ENCODE results near the gene PREB. TPM values are rescaled to one million over a fixed set of nuclear protein-coding genes. Genes with fewer than 3 reads are reported as not detected.

Gene PREB
- total and polyA plus RNA-seq, 2 of the 13 experiments (the other 11 are each of a cell fraction or from before 2014, with no cell fraction given) = 112 to 192 TPM

DNA sequence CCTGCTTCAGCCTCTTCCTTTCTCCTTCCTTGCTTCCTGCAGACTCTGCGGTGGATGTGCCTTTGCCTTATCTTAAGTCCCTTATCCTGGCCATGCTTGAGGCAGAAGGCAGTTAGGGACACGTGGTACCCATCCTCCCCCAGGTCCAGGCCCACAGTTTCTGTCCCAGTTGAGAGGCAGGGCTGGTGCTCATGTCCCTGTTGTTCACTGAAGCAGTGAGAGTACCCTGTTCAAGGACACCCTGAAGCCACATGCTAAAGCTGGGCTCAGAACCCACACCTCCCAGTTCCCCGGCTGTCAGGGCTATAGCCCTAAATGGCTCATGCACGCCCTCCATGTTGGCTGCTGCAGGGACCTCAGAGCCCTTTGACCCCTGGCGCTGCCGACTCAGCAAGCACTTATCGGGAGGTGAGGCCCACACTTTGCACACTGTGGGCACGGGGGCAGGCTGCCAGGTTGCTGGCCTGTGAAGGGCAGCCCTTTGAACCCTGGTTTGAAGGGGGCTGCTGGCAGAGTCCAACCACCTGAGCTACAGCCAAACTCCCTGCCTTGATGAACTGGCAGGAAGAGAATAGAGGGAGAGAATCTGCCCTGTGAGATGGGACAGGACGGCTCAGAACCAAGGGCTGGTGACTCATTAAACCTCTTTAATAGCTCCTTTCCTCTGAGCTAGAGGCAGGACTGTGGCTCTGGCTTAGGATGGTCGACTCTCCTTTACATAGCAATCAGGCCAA lies 41.6 kb downstream of the PREB start (continued):
- TF ChIP-seq ZKSCAN8 (CRISPR knock-in tag; IDR thresholded peaks at IDR 0.05; ENCODE audit: borderline replicate concordance) = peak; percentile 66; the same call in 1 of the 2 replicates
- TF ChIP-seq NFKB2 (CRISPR knock-in tag; IDR thresholded peaks at IDR 0.05; ENCODE audit: borderline replicate concordance) = peak; percentile 72; the same call in 1 of the 2 replicates
- TF ChIP-seq ADNP (CRISPR knock-in tag; IDR thresholded peaks at IDR 0.05) = peak; percentile 62; the same call in 1 of the 2 replicates
- TF ChIP-seq ZNF124 (CRISPR knock-in tag; IDR thresholded peaks at IDR 0.05) = no peak; the same call in 1 of the 2 replicates
- TF ChIP-seq RCOR2 (CRISPR knock-in tag; IDR thresholded peaks at IDR 0.05) = peak; percentile 58; the same call in 1 of the 2 replicates
- peak; percentile 89; the same call in 1 of the 2 replicates for TF ChIP-seq ZNF292 (CRISPR knock-in tag; IDR thresholded peaks at IDR 0.05; ENCODE audit: borderline replicate concordance, low read depth)
- TF ChIP-seq, protein P1, sequence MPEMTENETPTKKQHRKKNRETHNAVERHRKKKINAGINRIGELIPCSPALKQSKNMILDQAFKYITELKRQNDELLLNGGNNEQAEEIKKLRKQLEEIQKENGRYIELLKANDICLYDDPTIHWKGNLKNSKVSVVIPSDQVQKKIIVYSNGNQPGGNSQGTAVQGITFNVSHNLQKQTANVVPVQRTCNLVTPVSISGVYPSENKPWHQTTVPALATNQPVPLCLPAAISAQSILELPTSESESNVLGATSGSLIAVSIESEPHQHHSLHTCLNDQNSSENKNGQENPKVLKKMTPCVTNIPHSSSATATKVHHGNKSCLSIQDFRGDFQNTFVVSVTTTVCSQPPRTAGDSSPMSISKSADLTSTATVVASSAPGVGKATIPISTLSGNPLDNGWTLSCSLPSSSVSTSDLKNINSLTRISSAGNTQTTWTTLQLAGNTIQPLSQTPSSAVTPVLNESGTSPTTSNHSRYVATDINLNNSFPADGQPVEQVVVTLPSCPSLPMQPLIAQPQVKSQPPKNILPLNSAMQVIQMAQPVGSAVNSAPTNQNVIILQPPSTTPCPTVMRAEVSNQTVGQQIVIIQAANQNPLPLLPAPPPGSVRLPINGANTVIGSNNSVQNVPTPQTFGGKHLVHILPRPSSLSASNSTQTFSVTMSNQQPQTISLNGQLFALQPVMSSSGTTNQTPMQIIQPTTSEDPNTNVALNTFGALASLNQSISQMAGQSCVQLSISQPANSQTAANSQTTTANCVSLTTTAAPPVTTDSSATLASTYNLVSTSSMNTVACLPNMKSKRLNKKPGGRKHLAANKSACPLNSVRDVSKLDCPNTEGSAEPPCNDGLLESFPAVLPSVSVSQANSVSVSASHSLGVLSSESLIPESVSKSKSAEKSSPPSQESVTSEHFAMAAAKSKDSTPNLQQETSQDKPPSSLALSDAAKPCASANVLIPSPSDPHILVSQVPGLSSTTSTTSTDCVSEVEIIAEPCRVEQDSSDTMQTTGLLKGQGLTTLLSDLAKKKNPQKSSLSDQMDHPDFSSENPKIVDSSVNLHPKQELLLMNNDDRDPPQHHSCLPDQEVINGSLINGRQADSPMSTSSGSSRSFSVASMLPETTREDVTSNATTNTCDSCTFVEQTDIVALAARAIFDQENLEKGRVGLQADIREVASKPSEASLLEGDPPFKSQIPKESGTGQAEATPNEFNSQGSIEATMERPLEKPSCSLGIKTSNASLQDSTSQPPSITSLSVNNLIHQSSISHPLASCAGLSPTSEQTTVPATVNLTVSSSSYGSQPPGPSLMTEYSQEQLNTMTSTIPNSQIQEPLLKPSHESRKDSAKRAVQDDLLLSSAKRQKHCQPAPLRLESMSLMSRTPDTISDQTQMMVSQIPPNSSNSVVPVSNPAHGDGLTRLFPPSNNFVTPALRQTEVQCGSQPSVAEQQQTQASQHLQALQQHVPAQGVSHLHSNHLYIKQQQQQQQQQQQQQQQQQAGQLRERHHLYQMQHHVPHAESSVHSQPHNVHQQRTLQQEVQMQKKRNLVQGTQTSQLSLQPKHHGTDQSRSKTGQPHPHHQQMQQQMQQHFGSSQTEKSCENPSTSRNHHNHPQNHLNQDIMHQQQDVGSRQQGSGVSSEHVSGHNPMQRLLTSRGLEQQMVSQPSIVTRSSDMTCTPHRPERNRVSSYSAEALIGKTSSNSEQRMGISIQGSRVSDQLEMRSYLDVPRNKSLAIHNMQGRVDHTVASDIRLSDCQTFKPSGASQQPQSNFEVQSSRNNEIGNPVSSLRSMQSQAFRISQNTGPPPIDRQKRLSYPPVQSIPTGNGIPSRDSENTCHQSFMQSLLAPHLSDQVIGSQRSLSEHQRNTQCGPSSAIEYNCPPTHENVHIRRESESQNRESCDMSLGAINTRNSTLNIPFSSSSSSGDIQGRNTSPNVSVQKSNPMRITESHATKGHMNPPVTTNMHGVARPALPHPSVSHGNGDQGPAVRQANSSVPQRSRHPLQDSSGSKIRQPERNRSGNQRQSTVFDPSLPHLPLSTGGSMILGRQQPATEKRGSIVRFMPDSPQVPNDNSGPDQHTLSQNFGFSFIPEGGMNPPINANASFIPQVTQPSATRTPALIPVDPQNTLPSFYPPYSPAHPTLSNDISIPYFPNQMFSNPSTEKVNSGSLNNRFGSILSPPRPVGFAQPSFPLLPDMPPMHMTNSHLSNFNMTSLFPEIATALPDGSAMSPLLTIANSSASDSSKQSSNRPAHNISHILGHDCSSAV (CRISPR knock-in tag; IDR thresholded peaks at IDR 0.05; ENCODE audit: borderline replicate concordance) = no peak; the same call in 1 of the 2 replicates
- TF ChIP-seq SALL1 (CRISPR knock-in tag; IDR thresholded peaks at IDR 0.05) = peak; percentile 98
- TF ChIP-seq, protein P2, sequence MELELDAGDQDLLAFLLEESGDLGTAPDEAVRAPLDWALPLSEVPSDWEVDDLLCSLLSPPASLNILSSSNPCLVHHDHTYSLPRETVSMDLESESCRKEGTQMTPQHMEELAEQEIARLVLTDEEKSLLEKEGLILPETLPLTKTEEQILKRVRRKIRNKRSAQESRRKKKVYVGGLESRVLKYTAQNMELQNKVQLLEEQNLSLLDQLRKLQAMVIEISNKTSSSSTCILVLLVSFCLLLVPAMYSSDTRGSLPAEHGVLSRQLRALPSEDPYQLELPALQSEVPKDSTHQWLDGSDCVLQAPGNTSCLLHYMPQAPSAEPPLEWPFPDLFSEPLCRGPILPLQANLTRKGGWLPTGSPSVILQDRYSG (CRISPR knock-in tag; IDR thresholded peaks at IDR 0.05) = no peak
- TF ChIP-seq ELF3 (CRISPR knock-in tag; IDR thresholded peaks at IDR 0.05) = peak; percentile 66
- TF ChIP-seq TRIM24 (CRISPR knock-in tag; IDR thresholded peaks at IDR 0.05) = no peak
- no peak for TF ChIP-seq ELF4 (CRISPR knock-in tag; IDR thresholded peaks at IDR 0.05; ENCODE audit: borderline replicate concordance)
- 0 out of 2 replicates have a peak, but pooled peaks have one; percentile 56 for TF ChIP-seq ZNF737 (CRISPR knock-in tag; IDR thresholded peaks at IDR 0.05; ENCODE audit: borderline replicate concordance)
- TF ChIP-seq, protein P3, sequence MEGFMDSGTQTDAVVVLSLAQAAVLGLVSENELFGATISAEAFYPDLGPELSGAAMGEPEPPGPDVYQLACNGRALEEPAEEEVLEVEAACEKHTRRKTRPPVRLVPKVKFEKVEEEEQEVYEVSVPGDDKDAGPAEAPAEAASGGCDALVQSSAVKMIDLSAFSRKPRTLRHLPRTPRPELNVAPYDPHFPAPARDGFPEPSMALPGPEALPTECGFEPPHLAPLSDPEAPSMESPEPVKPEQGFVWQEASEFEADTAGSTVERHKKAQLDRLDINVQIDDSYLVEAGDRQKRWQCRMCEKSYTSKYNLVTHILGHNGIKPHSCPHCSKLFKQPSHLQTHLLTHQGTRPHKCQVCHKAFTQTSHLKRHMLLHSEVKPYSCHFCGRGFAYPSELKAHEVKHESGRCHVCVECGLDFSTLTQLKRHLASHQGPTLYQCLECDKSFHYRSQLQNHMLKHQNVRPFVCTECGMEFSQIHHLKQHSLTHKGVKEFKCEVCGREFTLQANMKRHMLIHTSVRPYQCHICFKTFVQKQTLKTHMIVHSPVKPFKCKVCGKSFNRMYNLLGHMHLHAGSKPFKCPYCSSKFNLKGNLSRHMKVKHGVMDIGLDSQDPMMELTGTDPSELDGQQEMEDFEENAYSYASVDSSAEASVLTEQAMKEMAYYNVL (CRISPR knock-in tag; IDR thresholded peaks at IDR 0.05; ENCODE audit: borderline replicate concordance) = no peak; the same call in 1 of the 2 replicates
- 0 out of 2 replicates have a peak, but pooled peaks have one; percentile 56 for TF ChIP-seq PHF20 (CRISPR knock-in tag; IDR thresholded peaks at IDR 0.05)
- TF ChIP-seq SUZ12 (IDR thresholded peaks at IDR 0.05; ENCODE audit: low read depth, low read length) = no peak
- TF ChIP-seq ZNF17 (CRISPR knock-in tag; IDR thresholded peaks at IDR 0.05) = no peak
- TF ChIP-seq ZNF264 (CRISPR knock-in tag; IDR thresholded peaks at IDR 0.05) = peak; percentile 96
- TF ChIP-seq BRCA1 (CRISPR knock-in tag; IDR thresholded peaks at IDR 0.05) = no peak

Data from HepG2 (cell line).